ENCODE data around the gene MARCKS.

The MARCKS gene

DNA sequence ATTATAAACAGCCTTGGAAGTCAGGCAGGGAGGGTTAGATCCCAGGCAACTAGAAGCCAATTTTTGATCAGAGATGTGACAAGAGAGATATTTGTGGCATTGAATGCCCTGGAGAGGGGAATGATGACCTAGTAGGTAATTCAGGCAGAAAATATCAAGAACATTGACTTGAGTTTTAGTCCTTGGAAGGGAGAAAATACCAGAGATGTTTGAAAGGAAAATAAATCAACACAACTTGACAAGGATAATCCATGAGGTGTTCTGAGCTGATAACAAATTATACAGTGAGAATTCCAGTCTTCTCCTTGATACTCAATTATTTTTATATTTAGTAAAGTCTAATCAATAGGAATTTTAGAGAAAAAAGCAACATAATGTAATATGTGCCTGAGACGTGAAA is 10.6 kb upstream of the MARCKS start:
- Histone ChIP-seq H3K36me3 (ENCODE audit: low read depth) (no peaks in the 10 kb centered on the region), H3K27ac (ENCODE audit: poor library complexity, severe bottlenecking) (no peak overlapping the region), H3K4me3 (ENCODE audit: severe bottlenecking) (no peak overlapping the region), H3K9me3 (ENCODE audit: severe bottlenecking) (no peaks in the 10 kb centered on the region), H3K4me1 (ENCODE audit: insufficient read depth, poor library complexity, severe bottlenecking) (no peaks in the 10 kb centered on the region), H3K27me3 (ENCODE audit: insufficient read depth, poor library complexity, severe bottlenecking) (no peaks in the 10 kb centered on the region)
- ATAC-seq (ENCODE audit: low read depth), result no peak
- no peak for DNase-seq (ENCODE audit: low spot score)
- TF ChIP-seq, protein P1, sequence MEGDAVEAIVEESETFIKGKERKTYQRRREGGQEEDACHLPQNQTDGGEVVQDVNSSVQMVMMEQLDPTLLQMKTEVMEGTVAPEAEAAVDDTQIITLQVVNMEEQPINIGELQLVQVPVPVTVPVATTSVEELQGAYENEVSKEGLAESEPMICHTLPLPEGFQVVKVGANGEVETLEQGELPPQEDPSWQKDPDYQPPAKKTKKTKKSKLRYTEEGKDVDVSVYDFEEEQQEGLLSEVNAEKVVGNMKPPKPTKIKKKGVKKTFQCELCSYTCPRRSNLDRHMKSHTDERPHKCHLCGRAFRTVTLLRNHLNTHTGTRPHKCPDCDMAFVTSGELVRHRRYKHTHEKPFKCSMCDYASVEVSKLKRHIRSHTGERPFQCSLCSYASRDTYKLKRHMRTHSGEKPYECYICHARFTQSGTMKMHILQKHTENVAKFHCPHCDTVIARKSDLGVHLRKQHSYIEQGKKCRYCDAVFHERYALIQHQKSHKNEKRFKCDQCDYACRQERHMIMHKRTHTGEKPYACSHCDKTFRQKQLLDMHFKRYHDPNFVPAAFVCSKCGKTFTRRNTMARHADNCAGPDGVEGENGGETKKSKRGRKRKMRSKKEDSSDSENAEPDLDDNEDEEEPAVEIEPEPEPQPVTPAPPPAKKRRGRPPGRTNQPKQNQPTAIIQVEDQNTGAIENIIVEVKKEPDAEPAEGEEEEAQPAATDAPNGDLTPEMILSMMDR (IDR thresholded peaks at IDR 0.05; ENCODE audit: poor library complexity, severe bottlenecking), result no peak

DNA sequence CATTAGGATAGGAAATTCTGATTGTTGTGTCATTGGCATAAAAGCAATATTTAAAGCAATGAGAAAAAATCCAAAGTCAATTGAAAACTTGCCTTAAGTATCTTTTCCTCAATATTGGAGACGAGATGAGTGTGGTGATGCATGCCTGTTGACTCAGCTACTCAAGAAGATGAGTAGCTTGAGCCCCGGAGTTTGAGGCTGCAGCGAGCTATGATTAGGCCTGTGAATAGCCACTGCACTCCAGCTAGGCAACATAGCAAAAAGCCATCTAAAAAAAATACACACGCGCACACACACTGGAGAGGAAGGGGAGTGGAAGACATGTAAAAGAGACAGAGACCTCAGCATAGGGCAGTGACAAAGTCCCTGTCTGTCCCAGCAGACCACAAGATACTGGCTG is 9.7 kb upstream of the MARCKS start:
- DNase-seq (ENCODE audit: low spot score) (no peak), ATAC-seq (ENCODE audit: low read depth) (no peak)
- H3K4me1 ChIP-seq (ENCODE audit: insufficient read depth, poor library complexity, severe bottlenecking), result no peaks in the 10 kb centered on the region
- TF ChIP-seq, protein P1 (IDR thresholded peaks at IDR 0.05; ENCODE audit: poor library complexity, severe bottlenecking), result no peak
- H3K27ac ChIP-seq (ENCODE audit: poor library complexity, severe bottlenecking), result no peak overlapping the region
- no peaks in the 10 kb centered on the region for H3K27me3 ChIP-seq (ENCODE audit: insufficient read depth, poor library complexity, severe bottlenecking)
- no peaks in the 10 kb centered on the region for H3K9me3 ChIP-seq (ENCODE audit: severe bottlenecking)
- no peak overlapping the region for H3K4me3 ChIP-seq (ENCODE audit: severe bottlenecking)
- H3K36me3 ChIP-seq (ENCODE audit: low read depth), result no peaks in the 10 kb centered on the region

DNA sequence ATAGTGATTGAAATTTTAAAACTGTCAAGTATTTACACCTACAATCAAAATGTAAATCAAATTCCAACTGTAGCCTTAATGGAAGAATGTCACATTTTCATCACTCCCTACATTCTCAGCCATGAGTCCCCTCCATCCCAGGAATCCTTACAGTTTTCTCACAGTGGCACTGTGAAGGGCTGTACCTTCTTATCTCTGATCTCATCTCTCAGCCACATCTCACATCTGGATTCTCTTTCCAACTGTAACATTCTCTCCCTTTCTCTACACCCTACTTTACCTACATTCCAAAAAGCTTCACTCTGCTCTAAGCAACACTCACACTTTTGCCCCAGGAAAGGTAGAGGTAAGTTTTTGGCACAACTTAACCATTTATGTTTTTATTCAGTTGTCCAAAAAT is 8.9 kb upstream of the MARCKS start:
- no peak for ATAC-seq (ENCODE audit: low read depth)
- Histone ChIP-seq H3K27me3 (ENCODE audit: insufficient read depth, poor library complexity, severe bottlenecking) (no peaks in the 10 kb centered on the region), H3K36me3 (ENCODE audit: low read depth) (no peaks in the 10 kb centered on the region), H3K4me1 (ENCODE audit: insufficient read depth, poor library complexity, severe bottlenecking) (no peaks in the 10 kb centered on the region), H3K4me3 (ENCODE audit: severe bottlenecking) (no peak overlapping the region), H3K9me3 (ENCODE audit: severe bottlenecking) (no peaks in the 10 kb centered on the region), H3K27ac (ENCODE audit: poor library complexity, severe bottlenecking) (no peak overlapping the region)
- no peak for DNase-seq (ENCODE audit: low spot score)
- TF ChIP-seq, protein P1 (IDR thresholded peaks at IDR 0.05; ENCODE audit: poor library complexity, severe bottlenecking), result no peak

DNA sequence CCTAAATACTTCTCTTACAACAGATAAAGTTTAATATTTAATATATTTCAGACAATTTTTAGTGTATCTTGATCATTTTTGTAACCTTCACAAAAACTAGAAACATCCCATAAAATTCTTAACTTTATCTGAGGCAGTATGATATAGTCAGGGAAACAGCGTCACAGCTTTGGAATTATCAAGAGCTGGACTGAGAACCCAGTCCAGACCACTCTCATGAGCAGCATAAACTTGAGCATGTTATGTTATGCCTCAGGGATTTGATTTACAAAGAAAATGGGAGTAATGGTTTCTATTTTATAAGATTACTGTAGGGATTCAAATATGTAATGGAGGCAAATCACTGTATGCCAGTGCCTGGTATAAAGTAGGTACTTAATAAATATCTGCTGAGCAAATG is 8.3 kb upstream of the MARCKS start:
- ATAC-seq (ENCODE audit: low read depth) (no peak), DNase-seq (ENCODE audit: low spot score) (no peak)
- Histone ChIP-seq H3K9me3 (ENCODE audit: severe bottlenecking) (no peaks in the 10 kb centered on the region), H3K4me3 (ENCODE audit: severe bottlenecking) (no peak overlapping the region), H3K27me3 (ENCODE audit: insufficient read depth, poor library complexity, severe bottlenecking) (no peaks in the 10 kb centered on the region), H3K36me3 (ENCODE audit: low read depth) (no peaks in the 10 kb centered on the region), H3K4me1 (ENCODE audit: insufficient read depth, poor library complexity, severe bottlenecking) (no peaks in the 10 kb centered on the region), H3K27ac (ENCODE audit: poor library complexity, severe bottlenecking) (no peak overlapping the region)
- TF ChIP-seq, protein P1 (IDR thresholded peaks at IDR 0.05; ENCODE audit: poor library complexity, severe bottlenecking), result no peak

DNA sequence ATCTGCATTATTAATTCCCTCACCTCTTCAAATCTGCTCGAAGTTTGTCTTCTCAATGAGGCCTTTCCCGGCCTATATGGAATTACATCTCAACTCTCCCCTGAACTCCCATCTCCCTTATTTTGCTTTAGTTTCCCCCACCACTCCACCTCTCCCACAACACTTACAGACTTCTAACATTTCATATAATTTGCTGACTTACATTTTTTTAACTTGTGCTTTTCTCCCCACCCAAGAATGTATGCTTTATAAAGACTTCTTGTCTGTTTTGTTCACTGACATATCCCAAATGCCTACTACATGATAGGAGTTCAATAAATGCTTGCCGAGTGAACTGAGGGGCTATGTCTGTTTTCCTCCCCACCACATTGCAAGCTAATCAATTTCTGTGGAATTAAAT is 3.9 kb upstream of the MARCKS start:
- ATAC-seq (ENCODE audit: low read depth) (no peak), DNase-seq (ENCODE audit: low spot score) (no peak)
- H3K27ac ChIP-seq (ENCODE audit: poor library complexity, severe bottlenecking), result no peak overlapping the region
- TF ChIP-seq, protein P1 (IDR thresholded peaks at IDR 0.05; ENCODE audit: poor library complexity, severe bottlenecking), result no peak
- H3K36me3 ChIP-seq (ENCODE audit: low read depth), result no peaks in the 10 kb centered on the region
- H3K4me1 ChIP-seq (ENCODE audit: insufficient read depth, poor library complexity, severe bottlenecking), result no peaks in the 10 kb centered on the region
- H3K9me3 ChIP-seq (ENCODE audit: severe bottlenecking), result no peaks in the 10 kb centered on the region
- H3K27me3 ChIP-seq (ENCODE audit: insufficient read depth, poor library complexity, severe bottlenecking), result no peaks in the 10 kb centered on the region
- H3K4me3 ChIP-seq (ENCODE audit: severe bottlenecking), result no peak overlapping the region
